Sigmoid colon (tissue), 4 donors: Measurements from ENCODE around the gene HTATSF1.

ENCODE experiments used
- EP300 ChIP-seq, 4 donors: sonication (generic); formaldehyde crosslinking; IDR thresholded peaks; one replicate each; pipeline ENCODE4 v1.6.1; 2017; ENCODE audit warnings: antibody characterized with exemption in 4 of 4
- POLR2A ChIP-seq, 2 donors: fragments of 450-650 bp; IDR thresholded peaks; one replicate each; pipeline ENCODE4 v1.6.1; 2016; ENCODE audit warnings: antibody characterized with exemption in 2 of 2, mild to moderate bottlenecking in 2 of 2, moderate library complexity in 2 of 2
- POLR2AphosphoS5 ChIP-seq, 4 donors: sonication (generic); formaldehyde crosslinking; IDR thresholded peaks; one replicate each; pipeline ENCODE4 v1.6.1; 2017; ENCODE audit warnings: antibody characterized with exemption in 4 of 4
- TF ChIP-seq, protein P1 (sequence below), 4 experiments: fragments of 450-650 bp in 3 of 4; fragments of 200-600 bp in 1 of 4; IDR thresholded peaks; one replicate each; pipeline ENCODE4 v1.5.1; 2016 to 2019; ENCODE audit warnings: antibody characterized with exemption in 4 of 4, mild to moderate bottlenecking in 3 of 4, moderate library complexity in 2 of 4

GRCh38 chrX:136487647-136488046 lies 9.7 kb upstream of the HTATSF1 start, which contains the start of gene BRS3:
- TF ChIP-seq, protein P1, sequence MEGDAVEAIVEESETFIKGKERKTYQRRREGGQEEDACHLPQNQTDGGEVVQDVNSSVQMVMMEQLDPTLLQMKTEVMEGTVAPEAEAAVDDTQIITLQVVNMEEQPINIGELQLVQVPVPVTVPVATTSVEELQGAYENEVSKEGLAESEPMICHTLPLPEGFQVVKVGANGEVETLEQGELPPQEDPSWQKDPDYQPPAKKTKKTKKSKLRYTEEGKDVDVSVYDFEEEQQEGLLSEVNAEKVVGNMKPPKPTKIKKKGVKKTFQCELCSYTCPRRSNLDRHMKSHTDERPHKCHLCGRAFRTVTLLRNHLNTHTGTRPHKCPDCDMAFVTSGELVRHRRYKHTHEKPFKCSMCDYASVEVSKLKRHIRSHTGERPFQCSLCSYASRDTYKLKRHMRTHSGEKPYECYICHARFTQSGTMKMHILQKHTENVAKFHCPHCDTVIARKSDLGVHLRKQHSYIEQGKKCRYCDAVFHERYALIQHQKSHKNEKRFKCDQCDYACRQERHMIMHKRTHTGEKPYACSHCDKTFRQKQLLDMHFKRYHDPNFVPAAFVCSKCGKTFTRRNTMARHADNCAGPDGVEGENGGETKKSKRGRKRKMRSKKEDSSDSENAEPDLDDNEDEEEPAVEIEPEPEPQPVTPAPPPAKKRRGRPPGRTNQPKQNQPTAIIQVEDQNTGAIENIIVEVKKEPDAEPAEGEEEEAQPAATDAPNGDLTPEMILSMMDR (IDR thresholded peaks at IDR 0.05) = no peak
- TF ChIP-seq POLR2A (IDR thresholded peaks at IDR 0.05) = no peak
- TF ChIP-seq EP300 (IDR thresholded peaks at IDR 0.05) = no peak
- no peak for TF ChIP-seq POLR2AphosphoS5 (IDR thresholded peaks at IDR 0.05)
